Endothelial cell of umbilical vein (primary cell): ENCODE data around the gene PEX5L.

Source experiments
- CTCF ChIP-seq, 2 donors: IDR thresholded peaks; 1 replicate in 1 of 2; 2 replicates in 1 of 2; pipeline ENCODE4 v1.5.1; 2011; ENCODE audit warnings: low read length in 2 of 2, mild to moderate bottlenecking in 2 of 2, moderate library complexity in 2 of 2, control low read depth in 1 of 2, inconsistent platforms in 1 of 2, low read depth in 1 of 2; ENCODE audit not compliant: insufficient read depth in 1 of 2; ENCODE audit errors: extremely low read depth in 1 of 2
- MYC ChIP-seq: IDR thresholded peaks from one replicate; pipeline ENCODE4 v1.6.1; 2011; ENCODE audit warnings: mild to moderate bottlenecking, low read depth, low read length

- TF ChIP-seq CTCF (IDR thresholded peaks at IDR 0.05; ENCODE audit: extremely low read depth in 1 of 2, insufficient read depth in 1 of 2, low read depth in 1 of 2, low read length in 2 of 2) (no peak), MYC (no peak)
Observed at GRCh38 chr3:179884136-179884535, 152.6 kb downstream of the PEX5L start.
